ENCODE data around the gene NEMP2. TPM values are rescaled to one million over a fixed set of nuclear protein-coding genes. Genes with fewer than 3 reads are reported as not detected.

NEMP2 gene
- total RNA-seq, 1 donor from 2014 or later: 8.0 TPM

GRCh38 chr2:190535586-190535985 is 1.1 kb upstream of the NEMP2 start:
- H3K9me3 ChIP-seq: no peaks in the 10 kb centered on the region
- H3K36me3 ChIP-seq: no peaks in the 10 kb centered on the region
- TF ChIP-seq CTCF (IDR thresholded peaks at IDR 0.05): no peak
- intact Hi-C loops (cut with DNase I): no loop called here
- peaks cover 4% of the 10 kb centered on the region for H3K4me1 ChIP-seq
- H3K27me3 ChIP-seq: no peaks in the 10 kb centered on the region
- no peak for DNase-seq
- H3K27ac ChIP-seq: peak overlapping the region; percentile 98
- H3K4me3 ChIP-seq: peak overlapping the region; percentile 81
- no peak for ATAC-seq

GRCh38 chr2:190535121-190535439 is 558 bp upstream of the NEMP2 start:
- H3K4me3 ChIP-seq: peak overlapping the region; percentile 81
- DNase-seq: no peak

GRCh38 chr2:190533968-190534309 is 583 bp downstream of the NEMP2 start:
- H3K27me3 ChIP-seq: no peaks in the 10 kb centered on the region
- DNase-seq: no peak
- H3K27ac ChIP-seq: peak overlapping the region; percentile 98
- intact Hi-C loops (cut with DNase I): no loop called here
- ATAC-seq: no peak
- H3K4me3 ChIP-seq: peak overlapping the region; percentile 81
- no peaks in the 10 kb centered on the region for H3K36me3 ChIP-seq
- no peak for TF ChIP-seq CTCF (IDR thresholded peaks at IDR 0.05)
- H3K4me1 ChIP-seq: peaks cover 17% of the 10 kb centered on the region
- no peaks in the 10 kb centered on the region for H3K9me3 ChIP-seq

More at GRCh38 chr2:190535121-190535439, 558 bp upstream of the NEMP2 start:
- no peak for ATAC-seq
- H3K27me3 ChIP-seq: no peaks in the 10 kb centered on the region
- H3K4me1 ChIP-seq: peaks cover 9% of the 10 kb centered on the region
- no peaks in the 10 kb centered on the region for H3K9me3 ChIP-seq
- H3K36me3 ChIP-seq: no peaks in the 10 kb centered on the region
- intact Hi-C loops (cut with DNase I): no loop called here
- peak overlapping the region; percentile 98 for H3K27ac ChIP-seq
- no peak for TF ChIP-seq CTCF (IDR thresholded peaks at IDR 0.05)

GRCh38 chr2:190533175-190533967 is 1.2 kb downstream of the NEMP2 start:
- no peak for TF ChIP-seq CTCF (IDR thresholded peaks at IDR 0.05)
- Histone ChIP-seq H3K27ac (peak overlapping the region; percentile 98), H3K27me3 (no peaks in the 10 kb centered on the region), H3K9me3 (no peaks in the 10 kb centered on the region), H3K4me1 (peaks cover 22% of the 10 kb centered on the region), H3K4me3 (peak overlapping the region; percentile 81), H3K36me3 (no peaks in the 10 kb centered on the region)
- intact Hi-C loops (cut with DNase I): no loop called here
- DNase-seq: no peak
- ATAC-seq: no peak

GRCh38 chr2:190532581-190532980 is 1.9 kb downstream of the NEMP2 start:
- Histone ChIP-seq H3K4me1 (peaks cover 29% of the 10 kb centered on the region), H3K9me3 (no peaks in the 10 kb centered on the region), H3K27me3 (no peaks in the 10 kb centered on the region), H3K4me3 (no peak overlapping the region), H3K36me3 (no peaks in the 10 kb centered on the region), H3K27ac (no peak overlapping the region)
- ATAC-seq (no peak), DNase-seq (no peak)
- intact Hi-C loops (cut with DNase I): no loop called here
- no peak for TF ChIP-seq CTCF (IDR thresholded peaks at IDR 0.05)

All from upper lobe of right lung (tissue), 1 donor.